Esophagus muscularis mucosa (tissue), 4 donors: ENCODE data around the gene ACKR2. TPM values are rescaled to one million over a fixed set of nuclear protein-coding genes. Genes with fewer than 3 reads are reported as not detected.
A peak's percentile ranks its signal among the peaks of the same experiment; 100 is the strongest.

Source experiments
- DNase-seq: peaks from one replicate; pipeline ENCODE4 v3.0.0-alpha.2; 2017; ENCODE audit errors: extremely low spot score
- H3K27ac ChIP-seq, 4 donors: fragments of 200-600 bp; sonication (generic); replicated peaks in 1 of 4; 1 replicate in 3 of 4; 2 replicates in 1 of 4; pipeline ENCODE4 v1.5.1; 2016 to 2019; ENCODE audit warnings: mild to moderate bottlenecking in 1 of 4
- H3K27me3 ChIP-seq, 4 donors: fragments of 200-600 bp; sonication (generic); one replicate each; pipeline versions ENCODE4 v1.5.1 to v1.6.0; 2016 to 2019
- H3K36me3 ChIP-seq, 4 donors: fragments of 200-600 bp; sonication (generic); one replicate each; pipeline ENCODE4 v1.5.1; 2016 to 2019
- H3K4me1 ChIP-seq, 4 donors: fragments of 200-600 bp; sonication (generic); one replicate each; pipeline ENCODE4 v1.5.1; 2016 to 2019
- H3K4me3 ChIP-seq, 4 donors: fragments of 200-600 bp; sonication (generic); 1 replicate in 2 of 4; 2 replicates in 2 of 4; pipeline ENCODE4 v1.5.1; 2016 to 2019; ENCODE audit warnings: mild to moderate bottlenecking in 4 of 4, moderate library complexity in 1 of 4
- H3K9me3 ChIP-seq, 4 donors: fragments of 200-600 bp; sonication (generic); 1 replicate in 3 of 4; 2 replicates in 1 of 4; pipeline ENCODE4 v1.5.1; 2016 to 2019
- EP300 ChIP-seq: sonication (generic); formaldehyde crosslinking; IDR thresholded peaks from one replicate; pipeline ENCODE4 v1.6.1; 2017; ENCODE audit warnings: antibody characterized with exemption
- POLR2A ChIP-seq: fragments of 450-650 bp; IDR thresholded peaks from one replicate; pipeline ENCODE4 v1.6.1; 2017; ENCODE audit warnings: antibody characterized with exemption, moderate library complexity, mild to moderate bottlenecking, low read depth
- POLR2AphosphoS5 ChIP-seq, 2 donors: sonication (generic); formaldehyde crosslinking; IDR thresholded peaks; one replicate each; pipeline ENCODE4 v1.6.1; 2017; ENCODE audit warnings: antibody characterized with exemption in 2 of 2
- WGBS: methylation state at CpG from one replicate; pipeline ENCODE4 v1.1.5; 2018; 5-methylcytosine and 5-hydroxymethylcytosine counted together
- intact Hi-C: fragments of 100-400 bp; cut with DNase I; formaldehyde crosslinking; loops from one replicate; pipeline ENCODE4 v1.15.1; 2023
- total RNA-seq, 4 donors: library from RNA; depleted of rRNA; stranded (reverse); fragments of >200 nt; gene quantifications; one replicate each; pipeline versions ENCODE4 v1.1.0 to v1.2.1, GENCODE V29; 2016
- TF ChIP-seq, protein P1 (sequence below), 3 experiments: fragments of 200-600 bp in 2 of 3; fragments of 450-650 bp in 1 of 3; sonication (generic) in 2 of 3; IDR thresholded peaks; one replicate each; pipeline ENCODE4 v1.5.1; 2017 to 2019; ENCODE audit warnings: antibody characterized with exemption in 3 of 3, mild to moderate bottlenecking in 2 of 3, moderate library complexity in 1 of 3

Gene ACKR2
- total RNA-seq, 4 donors from 2014 or later = 2.5 to 15.9 (median 7.6) TPM

DNA sequence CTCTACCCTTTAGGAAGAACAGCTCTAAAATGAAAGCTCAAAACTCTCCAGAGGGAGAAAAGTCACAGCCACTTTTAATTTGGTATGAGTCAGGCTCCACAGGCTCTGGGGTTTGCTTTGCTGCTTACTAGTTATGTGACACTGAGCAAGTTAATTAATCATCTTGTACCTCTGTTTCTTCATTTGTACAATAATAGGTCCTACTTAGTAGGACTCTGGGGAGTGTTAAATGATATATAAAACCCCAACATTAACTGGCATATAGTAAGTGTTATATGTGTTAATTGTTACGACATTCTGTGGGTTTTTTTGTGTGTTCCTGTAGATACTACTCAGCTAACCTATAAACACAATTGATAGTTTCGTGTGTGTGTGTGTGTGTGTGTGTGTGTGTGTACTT lies 6.6 kb downstream of the ACKR2 start:
- 53% methylated on average over 2 of the region's 2 CpGs for WGBS
- Histone ChIP-seq H3K9me3 (no peaks in the 10 kb centered on the region), H3K27me3 (no peaks in the 10 kb centered on the region), H3K4me1 (peaks cover 8 to 40% (median 32%) of the 10 kb centered on the region in 4 donors), H3K36me3 (no peaks in the 10 kb centered on the region), H3K4me3 (no peak overlapping the region), H3K27ac (peak overlapping the region; percentile 60 to 70 (median 67))
- TF ChIP-seq, protein P1, sequence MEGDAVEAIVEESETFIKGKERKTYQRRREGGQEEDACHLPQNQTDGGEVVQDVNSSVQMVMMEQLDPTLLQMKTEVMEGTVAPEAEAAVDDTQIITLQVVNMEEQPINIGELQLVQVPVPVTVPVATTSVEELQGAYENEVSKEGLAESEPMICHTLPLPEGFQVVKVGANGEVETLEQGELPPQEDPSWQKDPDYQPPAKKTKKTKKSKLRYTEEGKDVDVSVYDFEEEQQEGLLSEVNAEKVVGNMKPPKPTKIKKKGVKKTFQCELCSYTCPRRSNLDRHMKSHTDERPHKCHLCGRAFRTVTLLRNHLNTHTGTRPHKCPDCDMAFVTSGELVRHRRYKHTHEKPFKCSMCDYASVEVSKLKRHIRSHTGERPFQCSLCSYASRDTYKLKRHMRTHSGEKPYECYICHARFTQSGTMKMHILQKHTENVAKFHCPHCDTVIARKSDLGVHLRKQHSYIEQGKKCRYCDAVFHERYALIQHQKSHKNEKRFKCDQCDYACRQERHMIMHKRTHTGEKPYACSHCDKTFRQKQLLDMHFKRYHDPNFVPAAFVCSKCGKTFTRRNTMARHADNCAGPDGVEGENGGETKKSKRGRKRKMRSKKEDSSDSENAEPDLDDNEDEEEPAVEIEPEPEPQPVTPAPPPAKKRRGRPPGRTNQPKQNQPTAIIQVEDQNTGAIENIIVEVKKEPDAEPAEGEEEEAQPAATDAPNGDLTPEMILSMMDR (IDR thresholded peaks at IDR 0.05) = no peak
- intact Hi-C loops = no loop called here
- no peak for DNase-seq

DNA sequence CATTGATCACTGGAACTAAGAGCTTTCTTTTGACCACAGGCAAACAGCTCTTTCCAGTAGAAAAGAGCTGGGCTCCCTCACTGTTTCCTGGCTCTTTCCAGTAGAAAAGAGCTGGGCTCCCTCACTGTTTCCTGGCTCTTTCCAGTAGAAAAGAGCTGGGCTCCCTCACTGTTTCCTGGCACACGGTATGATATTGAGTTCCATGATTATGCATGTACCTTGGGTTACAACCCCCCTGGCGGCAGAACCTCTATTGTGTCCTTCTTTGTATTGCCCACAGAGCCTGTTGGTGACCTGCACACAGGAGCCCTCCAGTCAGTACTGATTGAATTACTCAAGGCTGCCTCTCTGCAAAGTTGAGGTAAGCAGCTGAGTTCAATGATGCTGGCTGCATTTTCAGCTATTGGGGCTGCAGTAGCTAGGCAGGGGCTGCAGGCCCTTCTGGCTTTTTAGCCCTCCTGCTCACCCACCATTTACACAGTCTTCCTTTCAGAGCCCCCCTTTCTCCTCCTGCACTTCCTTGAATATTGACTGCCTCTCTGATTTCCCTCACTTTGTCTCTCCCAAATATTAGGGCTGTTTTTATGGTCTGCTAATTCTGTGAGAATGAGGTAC lies 10.2 kb downstream of the ACKR2 start:
- no peak overlapping the region for H3K27ac ChIP-seq
- no peaks in the 10 kb centered on the region for H3K27me3 ChIP-seq
- TF ChIP-seq POLR2A (no peak), EP300 (no peak), POLR2AphosphoS5 (IDR thresholded peaks at IDR 0.05) (no peak)
- TF ChIP-seq, protein P1 (IDR thresholded peaks at IDR 0.05) = no peak
- H3K36me3 ChIP-seq = no peaks in the 10 kb centered on the region
- DNase-seq = no peak
- intact Hi-C loops = no loop called here
- H3K4me3 ChIP-seq = no peak overlapping the region
- no peaks in the 10 kb centered on the region for H3K9me3 ChIP-seq
- 70% methylated on average over 2 of the region's 2 CpGs for WGBS
- H3K4me1 ChIP-seq = peaks cover 8 to 35% (median 31%) of the 10 kb centered on the region in 4 donors

DNA sequence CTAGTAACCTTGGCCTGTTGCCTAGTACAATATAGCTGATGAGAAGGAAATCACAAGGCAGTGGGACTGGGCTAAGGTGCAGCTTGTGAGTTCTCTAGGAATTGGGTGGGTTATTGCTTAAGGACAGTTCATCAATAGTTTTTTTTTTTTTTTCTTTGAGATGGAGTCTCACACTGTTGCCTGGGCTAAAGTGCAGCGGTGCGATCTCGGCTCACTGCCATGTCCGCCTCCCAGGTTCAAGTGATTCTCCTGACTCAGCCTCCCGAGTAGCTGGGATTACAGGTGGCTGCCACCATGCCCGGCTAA lies 11.5 kb downstream of the ACKR2 start:
- no peak for DNase-seq

DNA sequence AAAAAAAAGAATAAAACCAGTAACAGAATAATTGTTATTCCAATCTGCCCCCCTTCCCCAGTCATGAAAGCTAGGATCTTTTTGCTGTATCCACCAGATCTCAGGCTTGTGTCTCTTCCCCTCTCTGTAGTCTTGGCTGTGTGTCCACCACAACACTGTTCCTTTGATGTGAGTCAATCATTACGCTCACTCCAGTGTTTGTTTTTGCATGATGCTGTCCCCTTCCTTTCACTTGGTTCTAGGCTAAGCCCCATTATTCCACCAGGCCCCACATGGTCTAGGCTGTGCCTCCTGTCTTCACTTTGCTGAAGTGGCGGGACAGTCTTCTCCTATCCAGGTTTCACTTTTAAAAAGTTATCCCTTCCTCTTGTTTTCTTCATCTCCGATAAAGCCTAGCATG lies 13.6 kb downstream of the ACKR2 start:
- intact Hi-C loops = no loop called here
- peaks cover 0 to 12% (median 10%) of the 10 kb centered on the region in 4 donors for H3K4me1 ChIP-seq
- no peak overlapping the region for H3K4me3 ChIP-seq
- DNase-seq = no peak
- no peaks in the 10 kb centered on the region for H3K36me3 ChIP-seq
- H3K27me3 ChIP-seq = no peaks in the 10 kb centered on the region
- H3K27ac ChIP-seq = no peak overlapping the region
- TF ChIP-seq POLR2A = no peak
- no peak for TF ChIP-seq EP300
- TF ChIP-seq, protein P1 (IDR thresholded peaks at IDR 0.05) = no peak
- H3K9me3 ChIP-seq = no peaks in the 10 kb centered on the region
- WGBS = 93% methylated on average over 3 of the region's 3 CpGs

More for the DNA sequence above, 11.5 kb downstream of the ACKR2 start:
- Histone ChIP-seq H3K9me3 (no peaks in the 10 kb centered on the region), H3K27me3 (no peaks in the 10 kb centered on the region), H3K4me1 (peaks cover under 1 to 23% (median 18%) of the 10 kb centered on the region in 4 donors), H3K27ac (no peak overlapping the region), H3K4me3 (no peak overlapping the region), H3K36me3 (no peaks in the 10 kb centered on the region)
- intact Hi-C loops = no loop called here
- WGBS = 82% methylated on average over 6 of the region's 6 CpGs
- TF ChIP-seq EP300 (no peak), POLR2AphosphoS5 (IDR thresholded peaks at IDR 0.05) (no peak), POLR2A (no peak)
- TF ChIP-seq, protein P1 (IDR thresholded peaks at IDR 0.05) = no peak

DNA sequence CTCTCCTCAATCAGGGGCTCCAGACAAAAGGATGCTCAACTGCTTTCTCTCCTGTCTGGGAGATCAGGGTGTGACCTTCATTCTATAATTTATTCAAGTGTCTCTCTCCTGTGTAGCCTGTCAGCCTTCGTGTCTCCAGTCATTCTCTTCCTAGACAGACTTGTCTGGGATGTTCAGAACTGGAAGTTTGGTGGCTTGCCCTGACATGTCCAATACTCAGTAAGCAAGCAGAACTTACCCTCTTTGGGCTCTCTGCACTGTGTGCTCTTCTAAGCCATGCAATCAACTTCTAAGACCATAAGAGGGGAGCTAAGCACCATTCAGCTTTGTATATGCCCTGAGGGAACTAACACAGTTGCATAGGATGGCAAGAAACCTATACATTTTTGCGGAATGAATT lies 14.1 kb downstream of the ACKR2 start:
- H3K27ac ChIP-seq = no peak overlapping the region
- no peak for DNase-seq
- intact Hi-C loops = no loop called here
- peaks cover 0 to 12% (median 10%) of the 10 kb centered on the region in 4 donors for H3K4me1 ChIP-seq
- H3K27me3 ChIP-seq = no peaks in the 10 kb centered on the region
- no peaks in the 10 kb centered on the region for H3K9me3 ChIP-seq
- TF ChIP-seq POLR2AphosphoS5 (IDR thresholded peaks at IDR 0.05) (no peak), EP300 (no peak), POLR2A (no peak)
- TF ChIP-seq, protein P1 (IDR thresholded peaks at IDR 0.05) = no peak
- H3K36me3 ChIP-seq = no peaks in the 10 kb centered on the region
- 81% methylated on average over 2 of the region's 2 CpGs for WGBS
- no peak overlapping the region for H3K4me3 ChIP-seq
